Chondrocyte (in vitro differentiated cells): Measurements from ENCODE around the gene PCDHGC3. TPM values are rescaled to one million over a fixed set of nuclear protein-coding genes. Genes with fewer than 3 reads are reported as not detected.

Experiments
- DNase-seq: peaks from one replicate; pipeline ENCODE4 v3.0.0; 2021; ENCODE audit warnings: mixed read lengths, low spot score
- H3K27ac Mint-ChIP-seq: one replicate; pipeline ENCODE4 v1.8.0; 2021; ENCODE audit warnings: mild to moderate bottlenecking, moderate library complexity, mixed read lengths; ENCODE audit not compliant: unreplicated experiment
- H3K27me3 Mint-ChIP-seq: 2 replicates; pipeline ENCODE4 v1.8.0; 2021; ENCODE audit warnings: low read depth, mixed read lengths
- H3K36me3 Mint-ChIP-seq: 2 replicates; pipeline ENCODE4 v1.8.0; 2021; ENCODE audit warnings: low read depth, mixed read lengths
- H3K4me1 Mint-ChIP-seq: 2 replicates; pipeline ENCODE4 v1.8.0; 2021; ENCODE audit warnings: low read depth, mild to moderate bottlenecking, mixed read lengths
- H3K4me3 Mint-ChIP-seq: one replicate; pipeline ENCODE4 v1.8.0; 2021; ENCODE audit warnings: mild to moderate bottlenecking, moderate library complexity, mixed read lengths; ENCODE audit not compliant: unreplicated experiment
- H3K9me3 Mint-ChIP-seq: 2 replicates; pipeline ENCODE4 v1.8.0; 2021; ENCODE audit warnings: low read depth, mixed read lengths
- total RNA-seq: library from RNA; stranded (reverse); gene quantifications from 3 replicates; pipeline ENCODE4 v1.2.1, GENCODE V29; 2021
- TF ChIP-seq, protein P1 (sequence below): fragments of 200-600 bp; sonication (generic); IDR thresholded peaks from 2 replicates; pipeline ENCODE4 v1.5.0; 2021; ENCODE audit warnings: antibody characterized with exemption, mild to moderate bottlenecking, moderate library complexity

The PCDHGC3 gene
- total RNA-seq, 1 donor from 2014 or later = 90.8 TPM

DNA sequence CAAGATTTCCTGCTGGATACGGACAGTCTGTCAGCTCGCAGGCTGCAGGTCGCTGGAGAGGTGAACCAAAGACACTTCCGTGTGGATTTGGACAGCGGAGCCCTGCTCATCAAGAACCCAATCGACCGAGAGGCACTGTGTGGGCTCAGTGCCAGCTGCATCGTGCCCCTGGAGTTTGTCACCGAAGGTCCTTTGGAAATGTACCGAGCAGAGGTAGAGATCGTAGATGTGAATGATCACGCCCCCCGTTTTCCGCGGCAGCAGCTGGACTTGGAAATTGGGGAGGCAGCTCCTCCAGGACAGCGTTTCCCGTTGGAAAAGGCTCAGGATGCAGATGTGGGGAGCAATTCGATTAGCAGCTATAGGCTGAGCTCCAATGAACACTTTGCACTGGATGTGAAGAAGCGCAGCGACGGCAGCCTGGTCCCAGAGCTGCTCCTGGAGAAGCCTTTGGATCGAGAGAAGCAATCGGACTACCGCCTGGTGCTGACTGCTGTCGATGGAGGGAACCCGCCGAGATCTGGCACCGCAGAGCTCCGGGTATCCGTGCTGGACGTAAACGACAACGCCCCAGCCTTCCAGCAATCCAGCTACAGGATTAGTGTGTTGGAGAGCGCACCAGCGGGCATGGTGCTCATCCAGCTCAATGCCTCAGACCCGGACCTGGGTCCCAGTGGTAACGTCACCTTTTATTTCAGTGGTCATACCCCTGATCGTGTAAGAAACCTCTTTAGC, 9.7 kb downstream of the PCDHGC3 start:
- Mint-ChIP-seq H3K27ac (no peak overlapping the region), H3K36me3 (peaks cover 2% of the 10 kb centered on the region), H3K4me1 (peaks cover 50% of the 10 kb centered on the region), H3K9me3 (no peaks in the 10 kb centered on the region), H3K27me3 (no peaks in the 10 kb centered on the region), H3K4me3 (peak overlapping the region; percentile 50)
- TF ChIP-seq, protein P1, sequence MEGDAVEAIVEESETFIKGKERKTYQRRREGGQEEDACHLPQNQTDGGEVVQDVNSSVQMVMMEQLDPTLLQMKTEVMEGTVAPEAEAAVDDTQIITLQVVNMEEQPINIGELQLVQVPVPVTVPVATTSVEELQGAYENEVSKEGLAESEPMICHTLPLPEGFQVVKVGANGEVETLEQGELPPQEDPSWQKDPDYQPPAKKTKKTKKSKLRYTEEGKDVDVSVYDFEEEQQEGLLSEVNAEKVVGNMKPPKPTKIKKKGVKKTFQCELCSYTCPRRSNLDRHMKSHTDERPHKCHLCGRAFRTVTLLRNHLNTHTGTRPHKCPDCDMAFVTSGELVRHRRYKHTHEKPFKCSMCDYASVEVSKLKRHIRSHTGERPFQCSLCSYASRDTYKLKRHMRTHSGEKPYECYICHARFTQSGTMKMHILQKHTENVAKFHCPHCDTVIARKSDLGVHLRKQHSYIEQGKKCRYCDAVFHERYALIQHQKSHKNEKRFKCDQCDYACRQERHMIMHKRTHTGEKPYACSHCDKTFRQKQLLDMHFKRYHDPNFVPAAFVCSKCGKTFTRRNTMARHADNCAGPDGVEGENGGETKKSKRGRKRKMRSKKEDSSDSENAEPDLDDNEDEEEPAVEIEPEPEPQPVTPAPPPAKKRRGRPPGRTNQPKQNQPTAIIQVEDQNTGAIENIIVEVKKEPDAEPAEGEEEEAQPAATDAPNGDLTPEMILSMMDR = no peak
- DNase-seq = no peak

DNA sequence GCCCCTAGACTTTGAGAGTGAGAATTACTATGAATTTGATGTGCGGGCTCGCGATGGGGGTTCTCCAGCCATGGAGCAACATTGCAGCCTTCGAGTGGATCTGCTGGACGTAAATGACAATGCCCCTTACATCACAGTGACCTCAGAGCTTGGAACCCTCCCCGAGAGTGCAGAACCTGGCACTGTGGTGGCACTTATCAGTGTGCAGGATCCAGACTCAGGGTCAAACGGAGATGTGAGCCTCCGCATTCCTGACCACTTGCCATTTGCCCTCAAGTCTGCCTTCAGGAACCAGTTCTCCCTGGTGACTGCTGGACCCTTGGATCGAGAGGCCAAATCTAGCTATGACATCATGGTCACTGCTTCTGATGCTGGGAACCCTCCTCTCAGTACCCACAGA, 10.3 kb downstream of the PCDHGC3 start:
- Mint-ChIP-seq H3K4me1 (peaks cover 44% of the 10 kb centered on the region), H3K27me3 (no peaks in the 10 kb centered on the region), H3K9me3 (no peaks in the 10 kb centered on the region), H3K27ac (no peak overlapping the region), H3K36me3 (peaks cover 5% of the 10 kb centered on the region), H3K4me3 (no peak overlapping the region)
- no peak for DNase-seq
- TF ChIP-seq, protein P1 = no peak

DNA sequence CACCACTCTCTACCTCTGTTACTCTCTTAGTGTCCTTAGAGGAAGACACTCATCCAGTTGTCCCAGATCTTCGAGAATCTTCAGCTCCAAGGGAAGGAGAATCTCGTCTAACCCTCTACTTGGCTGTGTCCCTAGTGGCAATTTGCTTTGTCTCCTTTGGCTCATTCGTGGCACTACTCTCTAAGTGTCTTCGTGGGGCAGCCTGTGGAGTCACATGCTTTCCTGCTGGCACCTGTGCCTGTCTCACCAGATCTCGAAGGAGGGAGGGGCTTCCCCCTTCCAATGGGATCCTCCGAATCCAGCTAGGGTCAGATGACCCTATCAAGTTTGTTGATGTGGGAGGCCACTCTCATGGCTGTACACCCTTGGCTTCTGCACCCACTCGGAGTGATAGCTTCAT, 11.4 kb downstream of the PCDHGC3 start:
- Mint-ChIP-seq H3K27ac (no peak overlapping the region), H3K36me3 (peaks cover 5% of the 10 kb centered on the region), H3K4me1 (peaks cover 43% of the 10 kb centered on the region), H3K9me3 (no peaks in the 10 kb centered on the region), H3K27me3 (no peaks in the 10 kb centered on the region), H3K4me3 (no peak overlapping the region)
- TF ChIP-seq, protein P1 = no peak
- DNase-seq = no peak

DNA sequence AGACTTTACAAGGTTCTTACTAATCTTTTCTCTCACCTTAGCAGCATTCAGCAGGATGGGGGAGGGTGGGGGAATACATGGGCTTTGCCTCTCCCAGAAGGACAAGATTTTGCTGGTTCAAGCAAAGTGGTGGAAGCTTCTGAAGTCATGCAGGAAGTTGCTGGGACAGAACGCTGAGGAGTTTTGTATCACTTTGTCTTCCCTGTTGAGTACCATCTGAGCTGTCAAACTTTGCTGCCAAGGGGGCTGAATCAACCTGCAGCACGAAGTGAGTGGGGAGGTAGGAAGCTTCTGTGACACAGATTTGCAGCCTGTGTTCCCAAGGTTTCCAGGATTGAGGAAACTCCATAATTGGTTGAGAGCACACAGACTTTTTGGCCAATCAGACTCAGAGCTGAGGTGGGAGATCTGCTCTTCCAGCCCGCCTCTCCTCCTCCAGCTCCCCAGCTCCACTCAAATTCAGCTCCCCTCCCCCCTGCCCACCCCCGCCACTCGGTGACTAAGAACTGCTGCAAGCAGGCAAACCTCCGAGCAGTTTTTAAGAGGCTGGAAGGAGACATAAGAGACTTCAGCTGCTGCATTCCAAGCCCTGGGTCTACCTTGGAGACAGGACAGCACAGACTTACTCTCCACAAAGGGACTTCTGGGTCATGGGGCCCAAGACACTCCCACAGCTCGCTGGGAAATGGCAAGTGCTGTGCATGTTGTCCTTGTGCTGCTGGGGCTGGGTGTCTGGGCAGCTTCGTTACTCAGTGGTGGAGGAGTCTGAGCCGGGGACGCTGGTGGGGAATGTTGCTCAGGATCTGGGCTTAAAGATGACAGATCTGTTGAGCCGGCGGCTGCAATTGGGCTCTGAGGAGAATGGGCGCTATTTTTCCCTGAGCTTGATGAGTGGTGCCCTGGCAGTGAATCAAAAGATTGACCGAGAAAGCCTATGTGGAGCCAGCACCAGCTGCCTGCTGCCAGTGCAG, 13.1 kb downstream of the PCDHGC3 start, which contains the start of gene PCDHGC5:
PCDHGC5 (plus strand) TSS at position 491 of the 971 bp plus-strand sequence; CDS start at position 651, 160 bp downstream.
- no peaks in the 10 kb centered on the region for H3K9me3 Mint-ChIP-seq
- H3K4me3 Mint-ChIP-seq = peak within 1 kb of the TSS; percentile 39
- H3K27me3 Mint-ChIP-seq = no peaks in the 10 kb centered on the region
- H3K4me1 Mint-ChIP-seq = peaks cover 37% of the 10 kb centered on the region
- peaks cover 5% of the 10 kb centered on the region for H3K36me3 Mint-ChIP-seq
- H3K27ac Mint-ChIP-seq = peak within 1 kb of the TSS; percentile 73
- no peak for DNase-seq
- TF ChIP-seq, protein P1 = no peak

DNA sequence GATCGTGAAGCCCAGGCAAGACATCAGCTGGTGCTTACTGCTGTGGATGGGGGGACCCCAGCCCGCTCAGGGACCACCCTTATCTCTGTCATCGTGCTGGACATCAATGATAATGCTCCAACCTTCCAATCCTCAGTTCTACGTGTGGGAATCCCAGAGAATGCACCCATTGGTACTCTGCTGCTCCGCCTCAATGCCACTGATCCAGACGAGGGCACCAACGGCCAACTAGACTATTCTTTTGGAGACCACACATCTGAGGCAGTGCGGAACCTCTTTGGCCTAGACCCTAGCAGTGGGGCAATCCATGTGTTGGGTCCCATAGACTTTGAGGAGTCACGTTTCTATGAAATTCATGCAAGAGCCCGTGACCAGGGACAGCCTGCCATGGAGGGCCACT, 14.1 kb downstream of the PCDHGC3 start:
- Mint-ChIP-seq H3K36me3 (peaks cover 5% of the 10 kb centered on the region), H3K4me3 (no peak overlapping the region), H3K9me3 (no peaks in the 10 kb centered on the region), H3K27me3 (no peaks in the 10 kb centered on the region), H3K27ac (peak overlapping the region; percentile 49), H3K4me1 (peaks cover 41% of the 10 kb centered on the region)
- TF ChIP-seq, protein P1 = no peak
- no peak for DNase-seq
